BJ (cell line): ENCODE results near the gene RNF39. TPM values are rescaled to one million over a fixed set of nuclear protein-coding genes. Genes with fewer than 3 reads are reported as not detected.

Experiments
- CTCF ChIA-PET: fragments of 350-600 bp; formaldehyde crosslinking; extraction: SDS; loops from one replicate; lab custom pipeline; 2021; ENCODE audit warnings: antibody characterized with exemption, inconsistent platforms; lab: Yijun Ruan, JAX
- POLR2A ChIA-PET: fragments of 300-600 bp; sonication (Branson Sonifier 250); formaldehyde crosslinking; extraction: SDS; loops from one replicate; lab custom pipeline; 2021; ENCODE audit warnings: antibody characterized with exemption; lab: Charles Lee
- DNase-seq: peaks from one replicate; pipeline ENCODE4 v3.0.0-alpha.2; 2011; ENCODE audit warnings: low read depth
- H3K27me3 ChIP-seq: 2 replicates; pipeline ENCODE4 v1.6.0; 2011; ENCODE audit warnings: low read length; ENCODE audit not compliant: control insufficient read depth, insufficient read depth
- H3K36me3 ChIP-seq: 2 replicates; pipeline ENCODE4 v1.5.1; 2011; ENCODE audit warnings: low read length; ENCODE audit not compliant: control insufficient read depth, insufficient read depth
- H3K4me3 ChIP-seq: 2 replicates; pipeline ENCODE4 v1.5.1; 2011; ENCODE audit warnings: low read depth, mild to moderate bottlenecking, control low read depth, low read length
- polyA plus RNA-seq: library from polyadenylated mRNA; depleted of rRNA; stranded (reverse); fragments of >200 nt; gene quantifications from 2 replicates; pipeline ENCODE4 v1.2.3, GENCODE V29; 2011
- TF ChIP-seq, protein P1 (sequence below): IDR thresholded peaks from 2 replicates; pipeline ENCODE4 v1.5.1; 2011; ENCODE audit warnings: low read depth, mild to moderate bottlenecking, control low read depth, inconsistent platforms, low read length, moderate library complexity; ENCODE audit not compliant: insufficient read depth

Gene RNF39
- polyA plus RNA-seq, 1 experiment: not detected

DNA sequence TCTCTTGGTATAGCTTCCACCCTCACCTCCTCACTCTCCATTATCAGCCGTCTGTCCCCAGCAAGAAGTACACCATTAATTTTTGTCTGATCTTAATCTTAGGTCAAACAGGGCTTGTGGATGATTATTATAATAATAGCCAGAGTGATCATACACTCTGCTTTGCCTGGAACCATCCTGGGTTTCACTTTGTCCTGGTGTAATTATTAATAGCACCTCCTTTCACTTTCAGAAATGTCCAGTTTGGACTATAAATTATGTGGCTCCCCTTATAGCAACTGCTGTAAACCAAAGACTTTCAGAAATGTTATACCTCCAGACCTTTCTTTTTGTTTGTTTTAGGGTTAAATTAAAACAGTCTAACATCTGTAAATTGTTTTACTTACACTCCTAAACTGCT, 38.3 kb upstream of the RNF39 start:
- no peak for DNase-seq
- POLR2A ChIA-PET: interaction anchor here (0.7 kb wide), 1 partner anchor 10 kb away, joined by 3 read pairs; no protein-coding TSS in a partner anchor
- TF ChIP-seq, protein P1, sequence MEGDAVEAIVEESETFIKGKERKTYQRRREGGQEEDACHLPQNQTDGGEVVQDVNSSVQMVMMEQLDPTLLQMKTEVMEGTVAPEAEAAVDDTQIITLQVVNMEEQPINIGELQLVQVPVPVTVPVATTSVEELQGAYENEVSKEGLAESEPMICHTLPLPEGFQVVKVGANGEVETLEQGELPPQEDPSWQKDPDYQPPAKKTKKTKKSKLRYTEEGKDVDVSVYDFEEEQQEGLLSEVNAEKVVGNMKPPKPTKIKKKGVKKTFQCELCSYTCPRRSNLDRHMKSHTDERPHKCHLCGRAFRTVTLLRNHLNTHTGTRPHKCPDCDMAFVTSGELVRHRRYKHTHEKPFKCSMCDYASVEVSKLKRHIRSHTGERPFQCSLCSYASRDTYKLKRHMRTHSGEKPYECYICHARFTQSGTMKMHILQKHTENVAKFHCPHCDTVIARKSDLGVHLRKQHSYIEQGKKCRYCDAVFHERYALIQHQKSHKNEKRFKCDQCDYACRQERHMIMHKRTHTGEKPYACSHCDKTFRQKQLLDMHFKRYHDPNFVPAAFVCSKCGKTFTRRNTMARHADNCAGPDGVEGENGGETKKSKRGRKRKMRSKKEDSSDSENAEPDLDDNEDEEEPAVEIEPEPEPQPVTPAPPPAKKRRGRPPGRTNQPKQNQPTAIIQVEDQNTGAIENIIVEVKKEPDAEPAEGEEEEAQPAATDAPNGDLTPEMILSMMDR: no peak
- CTCF ChIA-PET: interaction anchor here (1.0 kb wide), 1 partner anchor 12 kb away, joined by 3 read pairs; no protein-coding TSS in a partner anchor
- peaks cover 17% of the 10 kb centered on the region for H3K27me3 ChIP-seq
- no peaks in the 10 kb centered on the region for H3K36me3 ChIP-seq
- no peak overlapping the region for H3K4me3 ChIP-seq

DNA sequence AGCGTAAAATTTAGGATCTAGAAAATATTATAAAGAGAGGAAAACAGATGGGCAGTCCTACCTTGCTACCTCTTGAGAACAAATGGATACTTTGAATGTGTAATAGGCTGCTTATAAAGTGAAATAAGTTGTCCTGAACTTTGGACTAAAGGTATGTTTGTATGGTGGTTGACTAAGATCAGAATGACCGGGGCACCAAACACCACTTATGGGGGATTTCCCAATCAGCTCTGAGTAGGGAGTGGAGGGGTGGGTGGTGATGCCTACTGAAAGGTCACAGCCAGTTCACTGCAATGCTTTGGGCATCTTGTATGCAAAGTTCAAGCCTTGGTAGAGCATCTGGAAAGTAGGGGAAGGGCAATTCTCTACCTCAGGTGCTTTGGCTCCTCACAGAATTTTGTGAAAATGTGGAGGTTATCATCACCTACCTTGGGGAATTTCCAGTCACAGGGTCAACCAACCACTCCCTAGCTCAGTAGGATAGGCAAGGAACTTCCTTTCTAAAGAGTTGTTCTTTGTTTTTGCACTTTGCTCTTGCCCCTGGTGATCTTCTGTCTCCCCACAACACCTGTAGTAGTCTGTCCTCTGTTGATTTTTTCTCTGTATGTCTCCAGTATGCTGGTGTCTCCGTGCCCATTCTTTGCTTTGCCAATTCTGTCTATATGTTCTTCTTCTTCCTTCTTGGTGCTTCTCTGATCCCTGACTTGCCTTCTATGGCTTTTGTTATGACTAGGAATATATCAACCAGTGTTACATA, 37.6 kb upstream of the RNF39 start, which contains the start of gene TRIM31:
TRIM31 (minus strand) TSS at position 88 of the 757 bp plus-strand sequence. CDS start 285 bp downstream, outside the sequence.
- CTCF ChIA-PET: interaction anchor here (1.0 kb wide), 1 partner anchor 11 kb away, joined by 3 read pairs; no protein-coding TSS in a partner anchor
- POLR2A ChIA-PET: no interaction called here
- Histone ChIP-seq H3K36me3 (no peaks in the 10 kb centered on the region), H3K27me3 (peaks cover 19% of the 10 kb centered on the region), H3K4me3 (no peak within 1 kb of the TSS)
- TF ChIP-seq, protein P1: no peak
- DNase-seq: no peak

DNA sequence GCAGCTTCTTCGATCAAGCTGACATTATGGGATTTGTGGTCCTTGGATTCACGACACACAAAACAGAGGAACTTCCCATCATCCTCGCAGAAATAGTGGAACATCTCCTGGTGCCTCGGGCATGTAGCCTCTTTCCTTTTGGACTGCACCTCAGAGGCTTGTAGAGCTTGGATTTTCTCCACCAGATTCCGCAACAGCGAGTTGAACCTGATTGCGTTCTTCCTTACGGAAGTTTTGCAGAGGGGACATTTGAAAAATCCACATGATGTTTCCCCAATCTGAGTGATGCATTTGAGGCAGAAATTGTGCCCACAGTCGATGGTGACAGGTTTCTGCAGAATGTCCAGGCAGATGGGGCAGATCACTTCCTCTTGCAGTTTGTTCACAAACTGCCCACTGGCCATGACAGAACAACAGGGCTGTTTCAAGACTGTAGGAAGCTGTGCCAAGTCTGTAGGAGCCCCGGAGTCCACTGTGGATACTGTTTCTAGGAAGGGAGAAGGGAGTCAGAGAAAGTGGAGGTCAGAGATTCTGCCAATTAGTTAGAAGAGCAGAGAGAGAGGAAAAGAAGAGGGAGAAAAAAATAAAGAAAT, 36.9 kb upstream of the RNF39 start:
- DNase-seq: no peak
- POLR2A ChIA-PET: no interaction called here
- Histone ChIP-seq H3K36me3 (no peaks in the 10 kb centered on the region), H3K27me3 (peaks cover 19% of the 10 kb centered on the region), H3K4me3 (no peak overlapping the region)
- CTCF ChIA-PET: interaction anchor here (1.5 kb wide), 1 partner anchor 9 kb away, joined by 4 read pairs; no protein-coding TSS in a partner anchor
- TF ChIP-seq, protein P1: no peak

DNA sequence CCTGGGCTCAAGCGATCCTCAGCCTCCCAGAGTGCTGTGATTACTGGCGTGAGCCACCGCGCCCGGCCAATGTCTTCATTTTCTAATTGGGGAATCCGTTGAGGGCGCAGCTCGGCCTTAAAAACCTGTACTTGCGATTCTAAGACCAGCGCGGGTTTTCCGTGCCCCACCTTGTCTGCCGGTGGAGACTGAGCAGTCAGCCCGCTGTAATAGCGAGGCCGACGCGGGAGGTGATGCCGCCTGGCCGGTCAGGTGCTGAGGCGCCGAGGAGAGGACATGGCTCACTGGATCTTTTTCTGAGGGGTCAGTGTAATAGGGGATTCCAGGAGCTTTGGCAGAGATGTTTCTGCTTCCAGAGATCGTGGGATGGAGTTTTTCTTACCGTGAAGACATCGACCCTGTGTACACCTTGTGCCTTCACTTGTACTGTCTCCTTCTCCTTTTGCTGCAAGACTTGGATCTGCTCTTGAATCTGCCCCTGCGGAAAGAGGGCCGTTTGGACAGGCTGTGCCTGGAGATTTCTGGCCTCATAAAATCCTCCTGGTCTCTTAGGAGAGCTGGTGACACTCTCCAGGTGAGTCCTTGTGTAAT, 35.8 kb upstream of the RNF39 start:
- no peak for DNase-seq
- TF ChIP-seq, protein P1: no peak
- POLR2A ChIA-PET: no interaction called here
- Histone ChIP-seq H3K4me3 (no peak overlapping the region), H3K36me3 (no peaks in the 10 kb centered on the region), H3K27me3 (peaks cover 18% of the 10 kb centered on the region)
- CTCF ChIA-PET: interaction anchor here (1.1 to 1.5 kb wide), 2 partner anchors 8 to 19 kb away, joined by 4 read pairs; no protein-coding TSS in a partner anchor

DNA sequence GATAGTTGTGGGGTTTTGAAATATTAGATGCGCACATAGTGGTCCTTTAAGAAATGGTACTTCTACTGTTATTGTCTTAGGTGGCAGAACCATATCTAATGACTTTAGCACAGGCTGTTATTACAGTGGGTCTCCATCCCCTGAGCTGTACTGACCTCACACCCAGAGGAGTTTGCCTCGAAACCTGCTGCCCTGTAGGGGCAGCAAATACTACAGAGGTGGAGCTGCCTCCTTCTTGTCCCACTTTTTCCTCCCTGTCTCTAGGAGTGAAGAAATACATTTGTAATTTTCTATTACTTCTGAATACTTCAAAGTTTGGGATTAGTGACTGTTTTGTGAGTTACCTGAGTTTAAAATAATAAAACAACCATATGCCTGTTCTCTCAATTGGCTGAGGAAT, 29.1 kb upstream of the RNF39 start:
- ChIA-PET POLR2A (no interaction called here), CTCF (interaction anchor here (0.6 to 7.6 kb wide), 8 partner anchors 12 to 115 kb away, joined by 3 to 199 read pairs (median 8); no protein-coding TSS in a partner anchor)
- no peak for DNase-seq
- TF ChIP-seq, protein P1: no peak
- no peaks in the 10 kb centered on the region for H3K36me3 ChIP-seq
- H3K27me3 ChIP-seq: peaks cover 30% of the 10 kb centered on the region
- H3K4me3 ChIP-seq: no peak overlapping the region
